ENCODE data around the gene RBMS1.

The RBMS1 gene

DNA sequence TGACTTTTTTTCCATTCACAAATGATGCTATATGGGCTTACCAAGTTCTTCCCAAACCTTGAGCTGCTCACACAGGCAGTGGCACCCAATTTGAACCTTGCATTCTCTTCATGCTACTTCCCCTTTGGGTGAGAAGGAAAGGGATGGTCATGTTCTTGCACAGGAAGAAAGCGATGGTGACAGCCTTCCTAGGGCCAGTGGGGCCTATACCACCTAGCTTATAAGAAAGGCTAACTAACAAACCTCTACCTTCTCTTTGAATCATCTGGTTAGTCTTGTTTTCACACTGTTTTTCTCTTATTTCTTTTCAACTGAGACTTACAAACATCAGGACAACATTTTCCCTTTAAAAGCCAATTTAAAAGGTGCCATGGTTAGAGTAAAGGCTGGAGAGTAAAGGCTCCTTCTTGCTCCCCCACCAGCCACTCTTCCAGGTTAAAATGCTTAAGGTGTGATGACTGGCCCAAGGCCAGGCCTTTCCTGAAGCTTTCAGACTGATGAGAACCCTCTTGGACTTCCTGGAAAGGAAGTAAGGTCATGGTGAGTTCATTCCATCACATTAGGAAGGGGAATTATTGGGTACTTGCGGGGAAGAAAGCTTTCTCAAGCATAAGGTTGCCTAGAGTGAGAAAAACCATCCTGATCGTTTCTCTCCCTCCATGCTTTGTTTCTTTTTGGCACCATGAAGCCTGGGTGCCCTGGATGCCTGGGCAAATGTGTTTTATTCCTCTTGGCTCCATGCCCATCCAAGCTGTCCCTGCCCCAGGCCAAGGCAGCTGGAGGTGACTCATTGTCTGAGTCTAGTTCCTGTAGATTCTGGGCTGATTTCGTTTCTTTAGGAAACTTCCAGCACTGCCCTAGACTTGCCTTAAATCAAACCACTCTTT, 252.1 kb downstream of the RBMS1 start:
- no peak for DNase-seq

DNA sequence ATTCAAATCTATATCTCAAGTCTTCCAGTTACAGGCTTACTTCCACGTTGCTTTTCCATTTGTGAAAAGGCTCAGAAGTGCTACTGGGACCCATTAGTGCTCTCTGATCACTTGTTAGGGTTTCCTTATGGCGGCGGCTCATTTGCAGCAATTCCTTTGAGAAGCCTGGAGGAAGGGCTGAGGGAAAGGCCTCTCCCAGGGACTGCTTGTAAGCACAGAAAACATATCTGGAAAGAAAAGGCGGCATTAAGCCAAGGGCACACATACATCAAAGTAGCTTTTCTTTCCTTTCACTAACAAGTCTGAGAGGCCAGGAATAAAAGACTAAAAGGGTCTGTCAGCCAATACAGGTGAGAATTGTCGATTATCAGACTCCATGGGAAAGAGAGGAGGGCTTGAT, 254.2 kb downstream of the RBMS1 start:
- DNase-seq: no peak

DNA sequence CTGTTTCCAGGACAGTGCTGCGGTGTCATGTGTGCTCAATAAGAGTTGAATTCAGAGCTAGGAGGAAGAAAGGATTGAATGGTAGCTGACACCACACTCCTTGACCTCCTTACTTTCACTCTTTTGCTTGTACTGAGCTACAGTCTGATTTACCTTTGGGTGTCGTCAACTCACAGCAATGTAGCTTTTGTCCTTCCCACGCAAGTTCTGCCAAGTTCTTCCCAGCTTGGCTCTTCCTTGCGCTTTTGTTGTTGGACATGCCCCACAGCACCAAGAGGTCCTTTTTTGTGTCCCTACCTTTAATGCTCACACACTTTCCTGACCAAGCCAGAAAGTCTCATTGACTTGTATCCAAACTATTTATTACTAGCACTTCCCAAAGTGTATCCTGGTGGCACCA, 255.2 kb downstream of the RBMS1 start:
- DNase-seq: no peak

DNA sequence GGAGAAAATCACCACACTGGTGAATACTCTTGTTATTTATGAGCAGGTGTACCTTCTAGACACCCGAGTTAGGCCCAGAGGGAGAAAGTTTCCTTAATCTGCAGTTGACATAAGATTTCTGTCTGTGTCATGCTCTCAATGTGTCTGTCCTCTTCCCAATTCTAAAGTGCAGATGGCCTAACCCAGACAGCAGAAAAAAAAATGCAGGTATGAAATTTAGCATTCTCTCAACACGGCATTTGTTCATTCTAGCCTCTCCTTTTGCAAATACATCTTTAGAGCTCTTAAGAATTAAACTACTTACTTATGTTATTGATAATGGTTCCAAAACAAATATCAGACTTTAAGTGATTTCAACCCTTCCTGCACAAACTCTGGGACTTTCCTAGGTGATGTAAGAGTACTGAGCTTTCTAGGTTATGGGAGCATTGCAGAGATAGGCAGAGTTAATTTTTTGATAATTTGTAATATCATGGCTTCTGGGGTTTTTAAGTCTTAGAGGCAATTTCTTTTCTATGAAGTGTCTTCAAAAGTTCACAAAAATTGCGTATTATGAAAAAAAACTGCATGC, 260.6 kb downstream of the RBMS1 start:
- DNase-seq: no peak

DNA sequence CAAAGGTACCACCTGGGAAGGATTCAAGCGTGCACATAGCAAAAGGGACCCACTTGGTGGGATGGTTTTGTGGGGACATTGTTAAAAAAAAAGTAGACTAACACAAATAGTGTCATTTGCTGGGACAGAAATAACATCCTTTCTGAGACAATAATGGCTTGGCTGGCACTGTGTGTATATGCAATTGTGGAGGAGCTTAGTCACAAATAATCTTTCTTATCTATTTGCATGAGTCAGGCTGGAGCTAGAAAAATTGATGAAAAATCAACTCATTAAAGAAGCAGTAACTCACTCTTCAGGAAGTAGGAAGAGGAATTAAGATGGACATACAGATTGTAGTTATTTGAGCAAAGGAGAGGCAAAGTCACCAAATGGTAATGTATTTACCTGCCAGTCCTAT, 264.0 kb downstream of the RBMS1 start:
- no peak for DNase-seq

DNA sequence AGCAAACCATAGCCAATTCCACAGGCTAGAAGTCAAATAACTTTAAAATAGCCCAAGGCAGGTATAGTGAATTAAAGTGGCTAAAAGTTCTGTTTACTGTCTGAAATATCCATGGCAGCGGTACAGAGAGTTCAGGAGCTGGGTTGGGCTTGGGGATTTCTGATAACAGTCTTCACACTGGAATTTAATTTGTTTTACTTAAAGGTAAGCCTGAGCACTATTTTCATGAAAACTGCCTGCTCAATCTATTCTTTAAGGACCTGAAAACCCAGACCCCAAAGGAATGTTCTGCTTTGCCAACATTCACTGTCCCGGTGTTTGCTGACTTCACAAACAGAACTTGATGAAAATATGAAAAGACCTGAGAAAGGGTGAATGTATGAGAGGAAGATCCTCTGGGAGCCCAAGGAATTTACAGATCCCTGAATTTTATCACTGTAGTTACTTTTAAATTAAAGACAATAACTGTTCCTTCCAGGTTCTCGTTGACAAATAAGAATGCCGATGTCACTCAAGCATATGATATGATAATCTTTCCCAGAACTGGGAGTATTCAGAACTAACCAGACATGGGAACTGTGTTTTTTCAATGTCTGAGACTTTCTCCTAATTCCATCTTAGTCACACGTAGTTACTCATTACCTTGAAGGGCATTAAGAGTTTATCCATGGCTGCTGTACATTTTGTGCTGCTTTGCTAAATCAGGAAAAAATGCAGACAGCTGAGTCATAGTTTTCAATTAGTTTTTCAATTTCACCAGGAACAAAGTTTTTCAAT, 265.3 kb downstream of the RBMS1 start:
- DNase-seq: no peak

DNA sequence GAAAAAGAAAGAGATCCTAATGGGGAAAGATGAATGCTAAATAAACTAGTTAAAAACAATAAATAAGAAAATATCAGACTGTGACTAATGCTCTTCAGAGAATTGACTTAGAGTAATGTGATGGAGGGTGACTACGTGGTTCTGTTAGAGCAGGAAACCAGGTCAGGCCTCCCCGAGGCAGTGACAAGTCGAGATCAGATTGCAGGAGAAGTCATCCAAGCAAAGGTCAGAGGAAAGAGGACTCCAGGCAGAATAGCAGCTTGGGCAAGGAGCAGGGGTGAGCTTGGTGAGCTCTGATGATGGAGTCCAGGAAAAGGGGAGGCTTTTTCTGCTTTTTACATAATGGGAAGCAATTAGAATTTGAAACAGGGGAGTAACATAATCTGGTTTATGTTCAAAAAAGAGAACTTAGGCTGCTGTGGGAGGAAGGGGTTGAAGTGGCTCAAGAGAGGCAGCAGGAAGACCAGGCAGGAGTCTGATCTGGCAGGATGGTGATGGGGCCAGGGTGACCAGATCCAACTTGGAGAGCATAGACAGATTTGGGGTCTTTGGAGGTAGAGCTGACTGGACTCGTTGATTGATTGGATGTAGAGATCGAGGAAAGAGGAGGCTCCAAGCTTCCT, 266.2 kb downstream of the RBMS1 start:
- no peak for DNase-seq

DNA sequence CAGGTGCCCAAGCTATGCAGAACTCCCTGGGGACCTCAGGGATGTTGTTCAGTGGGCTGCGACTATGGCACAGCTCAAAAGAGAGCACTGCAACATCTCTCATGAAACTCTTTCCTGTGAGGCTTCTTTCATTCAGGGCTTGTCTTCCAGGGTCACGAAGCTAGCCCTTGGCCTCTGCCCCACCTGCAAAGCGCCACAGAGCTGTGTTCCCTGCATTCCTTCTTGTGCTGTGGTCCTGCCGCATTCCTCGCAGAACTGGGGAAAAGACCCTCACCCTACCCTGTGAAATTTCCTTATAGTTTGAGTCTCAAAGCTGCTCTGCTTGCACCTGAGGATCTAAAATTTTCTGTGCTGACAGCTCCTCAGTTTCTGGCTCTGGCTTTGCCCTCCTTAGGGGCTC, 267.2 kb downstream of the RBMS1 start:
- DNase-seq: no peak

DNA sequence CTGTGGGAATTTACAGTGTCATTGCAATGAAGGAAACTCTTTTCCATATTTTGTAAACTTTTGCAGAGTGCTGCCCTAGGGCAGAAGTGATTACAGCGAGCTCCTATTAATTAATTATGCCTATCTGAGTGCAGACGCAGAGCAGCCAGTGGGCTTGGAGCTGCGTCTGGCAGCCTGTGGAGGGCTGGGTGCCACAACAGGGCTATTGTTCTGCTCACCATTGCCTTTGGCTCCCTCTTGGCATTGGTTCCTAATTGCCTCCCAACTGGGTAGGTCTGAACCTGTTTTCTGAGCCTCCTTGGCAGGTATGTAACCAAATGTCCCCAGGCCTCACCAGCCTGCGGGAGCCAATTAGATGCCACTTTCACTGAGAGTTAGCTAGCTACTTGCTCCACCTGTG, 267.9 kb downstream of the RBMS1 start:
- DNase-seq: no peak

DNA sequence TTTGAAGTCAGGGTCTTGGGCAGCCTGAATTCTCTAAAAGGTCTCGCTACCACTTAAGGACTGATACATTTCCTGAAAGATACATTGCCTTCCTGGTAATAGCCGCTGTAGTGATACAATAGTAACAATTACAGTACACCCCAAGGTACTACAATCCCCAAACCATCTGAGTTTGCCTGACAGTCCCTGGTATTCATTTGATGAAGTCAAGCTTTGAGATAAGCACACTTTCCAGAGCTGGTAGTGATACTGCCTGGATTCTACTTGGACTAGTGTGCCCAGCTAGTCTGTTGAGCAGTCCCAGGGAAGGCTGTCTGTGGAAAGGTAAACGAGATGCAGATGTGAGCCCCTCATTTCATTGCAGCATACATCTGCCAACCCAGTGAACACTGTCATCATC, 269.1 kb downstream of the RBMS1 start:
- DNase-seq: no peak

DNA sequence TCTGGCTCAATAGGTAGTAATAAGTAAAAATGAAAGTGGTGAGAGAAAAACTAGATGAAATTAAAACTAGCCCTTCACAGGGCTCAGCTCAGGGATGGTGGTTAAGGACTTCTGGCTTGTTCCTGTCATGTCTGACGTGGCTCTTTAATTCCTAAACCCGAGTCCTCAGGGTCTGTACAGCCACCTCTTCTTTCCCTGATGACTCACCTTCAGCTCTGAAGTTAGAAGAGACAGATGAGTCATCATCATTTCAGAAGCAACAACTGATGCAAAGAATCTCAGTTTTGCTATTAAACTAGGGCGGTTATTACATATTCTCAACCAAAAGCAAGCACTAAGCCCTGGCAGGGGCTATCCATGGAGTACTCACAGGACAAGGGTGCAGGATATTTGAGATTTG, 269.5 kb downstream of the RBMS1 start:
- no peak for DNase-seq

DNA sequence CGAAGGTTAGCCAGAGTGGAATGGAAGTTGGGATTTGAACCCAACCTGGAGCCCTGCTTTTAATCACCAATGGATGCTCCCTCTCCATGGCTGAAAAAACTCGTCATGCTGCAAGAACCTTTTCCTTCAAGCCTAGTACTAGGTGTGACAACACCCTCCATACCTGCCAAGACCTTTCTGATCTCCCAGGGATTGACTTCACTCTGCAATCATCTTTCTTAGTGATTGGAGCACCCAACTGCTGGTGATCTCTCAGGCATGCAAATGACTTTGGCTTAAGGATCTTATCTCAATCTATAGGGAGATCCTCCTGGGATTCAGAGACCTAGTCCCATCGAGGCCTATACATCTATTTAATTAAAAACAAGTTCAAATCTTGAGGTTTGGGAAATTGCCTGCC, 270.0 kb downstream of the RBMS1 start:
- no peak for DNase-seq

DNA sequence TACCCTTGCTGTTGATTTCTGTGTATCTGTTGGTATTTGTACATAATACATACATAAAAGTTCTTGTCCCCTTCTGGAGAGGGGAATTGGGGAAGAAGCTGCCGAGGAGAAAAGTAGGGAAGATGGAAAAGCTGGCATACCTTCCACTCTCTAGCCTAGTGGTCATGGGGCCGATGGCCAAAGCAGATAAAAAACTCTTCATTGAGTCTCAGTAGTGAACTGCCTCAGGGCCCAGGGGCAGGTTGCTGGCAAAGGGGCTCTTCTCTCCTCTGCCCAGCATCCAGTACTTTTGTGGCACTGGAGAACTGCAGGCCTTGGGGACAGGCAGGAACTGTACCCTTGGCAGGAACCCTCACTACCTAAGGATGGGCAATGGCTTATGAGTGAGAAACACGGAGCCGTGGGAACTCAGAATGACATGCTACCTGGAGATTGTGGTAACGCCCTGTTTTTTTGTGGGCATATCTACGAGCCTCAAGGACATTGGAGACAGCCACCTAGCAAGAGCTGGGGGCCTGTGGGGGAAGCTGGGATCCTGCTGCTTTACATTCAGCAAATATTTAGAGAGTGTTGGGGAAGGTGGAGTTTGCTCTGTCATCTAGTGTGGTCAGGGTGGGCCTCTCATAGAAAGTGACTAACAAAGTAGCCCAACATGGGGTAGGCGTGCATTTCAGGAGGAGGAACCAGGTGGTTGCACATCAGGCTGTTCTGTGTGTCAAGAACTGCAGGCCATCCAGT, 270.9 kb downstream of the RBMS1 start:
- no peak for DNase-seq

Data from CD4-positive, alpha-beta T cell treated with Interleukin-15 for 1 hour (primary cell).